ENCODE results near the gene PRDX2.

DNA sequence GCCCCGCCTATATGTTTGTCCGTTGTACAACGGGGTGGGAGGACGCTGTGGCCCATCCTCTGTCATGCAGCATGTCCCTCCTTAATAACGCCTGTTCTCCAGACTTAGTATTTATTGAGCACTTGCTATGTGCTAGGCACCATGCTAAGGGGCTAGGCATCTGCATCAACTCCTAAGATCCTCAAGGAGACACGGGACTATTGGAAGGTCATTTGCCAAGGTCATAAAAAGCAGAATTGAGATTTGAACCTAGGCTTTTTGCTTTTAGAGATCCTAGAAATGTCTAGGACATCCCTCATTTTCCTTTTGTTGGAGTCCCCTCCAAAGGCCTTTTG is 34.9 kb upstream of the PRDX2 start:
- TF ChIP-seq, protein P1, sequence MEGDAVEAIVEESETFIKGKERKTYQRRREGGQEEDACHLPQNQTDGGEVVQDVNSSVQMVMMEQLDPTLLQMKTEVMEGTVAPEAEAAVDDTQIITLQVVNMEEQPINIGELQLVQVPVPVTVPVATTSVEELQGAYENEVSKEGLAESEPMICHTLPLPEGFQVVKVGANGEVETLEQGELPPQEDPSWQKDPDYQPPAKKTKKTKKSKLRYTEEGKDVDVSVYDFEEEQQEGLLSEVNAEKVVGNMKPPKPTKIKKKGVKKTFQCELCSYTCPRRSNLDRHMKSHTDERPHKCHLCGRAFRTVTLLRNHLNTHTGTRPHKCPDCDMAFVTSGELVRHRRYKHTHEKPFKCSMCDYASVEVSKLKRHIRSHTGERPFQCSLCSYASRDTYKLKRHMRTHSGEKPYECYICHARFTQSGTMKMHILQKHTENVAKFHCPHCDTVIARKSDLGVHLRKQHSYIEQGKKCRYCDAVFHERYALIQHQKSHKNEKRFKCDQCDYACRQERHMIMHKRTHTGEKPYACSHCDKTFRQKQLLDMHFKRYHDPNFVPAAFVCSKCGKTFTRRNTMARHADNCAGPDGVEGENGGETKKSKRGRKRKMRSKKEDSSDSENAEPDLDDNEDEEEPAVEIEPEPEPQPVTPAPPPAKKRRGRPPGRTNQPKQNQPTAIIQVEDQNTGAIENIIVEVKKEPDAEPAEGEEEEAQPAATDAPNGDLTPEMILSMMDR (IDR thresholded peaks at IDR 0.05): no peak
- no peak for TF ChIP-seq POLR2A (IDR thresholded peaks at IDR 0.05)
